GM12878 (cell line): ENCODE measurements around the gene REV1. TPM values are rescaled to one million over a fixed set of nuclear protein-coding genes. Genes with fewer than 3 reads are reported as not detected.

Source experiments
- ASH2L ChIP-seq: fragments of 300-600, 200-600 bp; sonication (generic); IDR thresholded peaks from 2 replicates; pipeline ENCODE4 v1.6.1; 2017; ENCODE audit warnings: low read depth, mild to moderate bottlenecking, borderline replicate concordance
- BACH1 ChIP-seq: fragments of 450-650 bp; IDR thresholded peaks from 2 replicates; pipeline ENCODE4 v1.6.1; 2017; ENCODE audit warnings: mild to moderate bottlenecking, borderline replicate concordance
- BCL3 ChIP-seq: IDR thresholded peaks from 2 replicates; pipeline ENCODE4 v1.6.1; 2011; ENCODE audit warnings: borderline replicate concordance, low read depth, mild to moderate bottlenecking, moderate library complexity, low read length; ENCODE audit not compliant: insufficient read depth, poor library complexity, severe bottlenecking
- BHLHE40 ChIP-seq, 2 experiments: fragments of 450-650 bp in 1 of 2; IDR thresholded peaks; 2 replicates each; pipeline ENCODE4 v1.6.1; 2011 to 2017; ENCODE audit warnings: low read depth in 2 of 2, borderline replicate concordance in 1 of 2, improper control_type of control experiment in 1 of 2, low read length in 1 of 2, mild to moderate bottlenecking in 1 of 2
- CBFB ChIP-seq: IDR thresholded peaks from 2 replicates; pipeline ENCODE4 v1.6.1; 2016; ENCODE audit warnings: antibody characterized with exemption, low read depth
- CBX3 ChIP-seq: fragments of 200-600 bp; sonication (generic); IDR thresholded peaks from 2 replicates; pipeline ENCODE4 v1.6.1; 2016; ENCODE audit warnings: low read depth, borderline replicate concordance
- CHD1 ChIP-seq: IDR thresholded peaks from 2 replicates; pipeline ENCODE4 v1.6.1; 2012; ENCODE audit warnings: low read depth, low read length, improper control_type of control experiment
- CHD2 ChIP-seq: IDR thresholded peaks from 2 replicates; pipeline ENCODE4 v1.6.1; 2011; ENCODE audit warnings: low read depth, low read length, improper control_type of control experiment, borderline replicate concordance
- CREM ChIP-seq: IDR thresholded peaks from 2 replicates; pipeline ENCODE4 v1.6.1; 2014; ENCODE audit warnings: antibody characterized with exemption, low read depth
- E4F1 ChIP-seq: fragments of 450-650 bp; IDR thresholded peaks from 2 replicates; pipeline ENCODE4 v1.6.1; 2018; ENCODE audit warnings: borderline replicate concordance, mild to moderate bottlenecking; ENCODE audit not compliant: partially characterized antibody
- HDAC6 ChIP-seq: fragments of 200-600 bp; sonication (generic); IDR thresholded peaks from one replicate; pipeline ENCODE4 v1.8.0; 2017; ENCODE audit warnings: antibody characterized with exemption; ENCODE audit not compliant: unreplicated experiment
- NFXL1 ChIP-seq: fragments of 450-650 bp; IDR thresholded peaks from 2 replicates; pipeline ENCODE4 v1.6.1; 2017; ENCODE audit warnings: antibody characterized with exemption, mild to moderate bottlenecking, borderline replicate concordance
- PAX5 ChIP-seq: IDR thresholded peaks from 2 replicates; pipeline ENCODE4 v1.6.1; 2011; ENCODE audit warnings: low read depth, low read length, borderline replicate concordance
- POLR2AphosphoS2 ChIP-seq: IDR thresholded peaks from 2 replicates; pipeline ENCODE4 v1.6.1; 2011; ENCODE audit warnings: low read depth, mild to moderate bottlenecking, low read length, improper control_type of control experiment, moderate library complexity
- RAD21 ChIP-seq: IDR thresholded peaks from 2 replicates; pipeline ENCODE4 v1.6.1; 2011; ENCODE audit warnings: mild to moderate bottlenecking, low read depth, low read length, moderate library complexity; ENCODE audit not compliant: insufficient read depth
- RB1 ChIP-seq: fragments of 450-650 bp; formaldehyde crosslinking; IDR thresholded peaks from 2 replicates; pipeline ENCODE4 v1.6.1; 2017; ENCODE audit warnings: mild to moderate bottlenecking, borderline replicate concordance
- SIN3A ChIP-seq: IDR thresholded peaks from 2 replicates; pipeline ENCODE4 v1.6.1; 2012; ENCODE audit warnings: low read depth, low read length, improper control_type of control experiment
- SMC3 ChIP-seq: IDR thresholded peaks from 2 replicates; pipeline ENCODE4 v1.6.1; 2011; ENCODE audit warnings: low read length, improper control_type of control experiment, borderline replicate concordance
- SREBF1 ChIP-seq: IDR thresholded peaks from 2 replicates; pipeline ENCODE4 v1.6.1; 2012; ENCODE audit warnings: mild to moderate bottlenecking, low read length
- STAT1 ChIP-seq: fragments of 450-650 bp; conservative IDR thresholded peaks from 2 replicates; pipeline ENCODE4 v1.6.1; 2014; ENCODE audit warnings: antibody characterized with exemption, mild to moderate bottlenecking
- STAT3 ChIP-seq: IDR thresholded peaks from 2 replicates; pipeline ENCODE4 v1.6.1; 2011; ENCODE audit warnings: low read depth, low read length, improper control_type of control experiment
- TAF1 ChIP-seq: IDR thresholded peaks from 2 replicates; pipeline ENCODE4 v1.6.1; 2011; ENCODE audit warnings: mild to moderate bottlenecking, low read depth, low read length, borderline replicate concordance
- TCF7 ChIP-seq: IDR thresholded peaks from 2 replicates; pipeline ENCODE4 v1.6.1; 2014; ENCODE audit warnings: antibody characterized with exemption, borderline replicate concordance
- YBX1 ChIP-seq: fragments of 450-650 bp; IDR thresholded peaks from 2 replicates; pipeline ENCODE4 v1.6.1; 2016; ENCODE audit warnings: antibody characterized with exemption
- ZBED1 ChIP-seq: IDR thresholded peaks from 2 replicates; pipeline ENCODE4 v1.6.1; 2016; ENCODE audit warnings: borderline replicate concordance
- ZNF622 ChIP-seq: fragments of 450-650 bp; IDR thresholded peaks from 2 replicates; pipeline ENCODE4 v1.6.1; 2017; ENCODE audit warnings: mild to moderate bottlenecking, inconsistent platforms
- polyA plus RNA-seq, 11 experiments: library from polyadenylated mRNA; depleted of rRNA in 4 of 11; unstranded in 6 of 11; stranded (reverse) in 5 of 11; fragments of >200 nt; fragmentation: Nextera tagmentation in 4 of 11; fragmentation: Illumina TruSeq in 1 of 11; extraction: Ambion mirVana in 4 of 11; extraction: Trizol in 1 of 11; gene quantifications; 1 replicate in 1 of 11; 2 replicates in 10 of 11; pipeline versions ENCODE4 v1.2.1 to v1.2.3, GENCODE V29; 2011 to 2016; ENCODE audit warnings: inconsistent platforms in 2 of 11, missing spikeins in 2 of 11, low read depth in 1 of 11
- total RNA-seq, 4 experiments: library from RNA; depleted of rRNA in 3 of 4; stranded (reverse); fragments of >200 nt in 3 of 4; fragmentation: Illumina TruSeq in 1 of 4; extraction: Trizol in 1 of 4; gene quantifications; 2 replicates each; pipeline versions ENCODE4 v1.2.1 to v1.2.3, GENCODE V29; 2013 to 2021
- TF ChIP-seq, protein P1 (sequence below): fragments of 450-650 bp; IDR thresholded peaks from 2 replicates; pipeline ENCODE4 v1.6.1; 2017; ENCODE audit warnings: borderline replicate concordance

Gene REV1
- total and polyA plus RNA-seq, 10 of the 15 experiments (the other 5 are each of a cell fraction or from before 2014, with no cell fraction given): 11.3 to 46.8 (median 29.0) TPM

DNA sequence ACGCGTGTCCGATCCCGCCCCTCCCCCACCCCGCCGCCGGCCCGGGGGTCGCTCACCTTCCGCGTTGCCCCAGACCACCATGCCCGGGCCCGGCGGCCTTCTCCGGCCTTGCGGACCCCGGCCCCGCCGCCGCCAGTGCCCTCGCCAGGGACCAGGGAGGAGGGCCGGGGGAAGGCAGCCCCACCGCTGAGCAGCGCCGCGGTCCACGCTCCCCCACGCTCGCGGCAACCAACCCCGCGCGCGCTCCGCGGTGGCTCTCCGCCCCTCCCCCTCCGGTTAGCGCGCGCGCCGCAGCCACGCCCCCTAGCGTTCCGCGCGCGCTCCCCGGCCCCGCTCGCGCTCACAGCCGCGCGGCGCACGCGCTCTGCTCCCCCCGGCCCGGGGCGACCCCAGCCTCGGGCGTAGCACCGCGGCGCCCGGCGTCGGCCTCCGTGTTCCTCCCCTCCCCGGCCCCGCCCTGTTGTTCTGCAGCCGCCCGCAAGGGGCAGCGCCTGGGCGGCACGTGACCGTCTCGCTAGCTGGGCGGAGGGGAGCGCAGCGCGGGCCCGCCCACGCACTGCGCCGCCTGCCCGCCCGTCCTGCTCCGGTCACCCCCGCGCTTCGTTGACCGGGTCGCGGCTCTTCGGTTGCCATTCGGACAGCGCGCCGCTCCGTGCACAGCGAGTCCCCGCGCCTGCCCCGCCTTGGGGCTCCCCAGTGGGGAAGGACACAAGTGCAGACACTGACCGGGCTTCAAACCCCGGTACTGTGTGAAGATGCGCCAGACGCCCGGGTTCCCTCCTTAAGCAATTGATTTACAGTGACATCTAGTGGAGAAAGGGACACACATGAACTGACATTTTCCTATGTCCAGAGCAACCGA is at the start of gene REV1 (continued):
- TF ChIP-seq SMC3: peak; percentile 61
- no peak for TF ChIP-seq POLR2AphosphoS2
- TF ChIP-seq RB1: 0 out of 2 replicates have a peak, but pooled peaks have one; percentile 14
- no peak for TF ChIP-seq YBX1
- TF ChIP-seq TCF7: no peak
- TF ChIP-seq ASH2L: no peak
- TF ChIP-seq BHLHE40 (IDR thresholded peaks at IDR 0.05; ENCODE audit: borderline replicate concordance in 1 of 2, low read depth in 2 of 2, low read length in 1 of 2): peak; percentile 100
- TF ChIP-seq, protein P1, sequence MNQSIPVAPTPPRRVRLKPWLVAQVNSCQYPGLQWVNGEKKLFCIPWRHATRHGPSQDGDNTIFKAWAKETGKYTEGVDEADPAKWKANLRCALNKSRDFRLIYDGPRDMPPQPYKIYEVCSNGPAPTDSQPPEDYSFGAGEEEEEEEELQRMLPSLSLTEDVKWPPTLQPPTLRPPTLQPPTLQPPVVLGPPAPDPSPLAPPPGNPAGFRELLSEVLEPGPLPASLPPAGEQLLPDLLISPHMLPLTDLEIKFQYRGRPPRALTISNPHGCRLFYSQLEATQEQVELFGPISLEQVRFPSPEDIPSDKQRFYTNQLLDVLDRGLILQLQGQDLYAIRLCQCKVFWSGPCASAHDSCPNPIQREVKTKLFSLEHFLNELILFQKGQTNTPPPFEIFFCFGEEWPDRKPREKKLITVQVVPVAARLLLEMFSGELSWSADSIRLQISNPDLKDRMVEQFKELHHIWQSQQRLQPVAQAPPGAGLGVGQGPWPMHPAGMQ: no peak
- no peak for TF ChIP-seq STAT3
- TF ChIP-seq PAX5: peak; percentile 33; the same call in 1 of the 2 replicates
- TF ChIP-seq NFXL1: no peak
- no peak for TF ChIP-seq HDAC6
- no peak for TF ChIP-seq ZBED1
- TF ChIP-seq SREBF1: no peak
- peak; percentile 40; the same call in 1 of the 2 replicates for TF ChIP-seq SIN3A
- no peak for TF ChIP-seq ZNF622
- TF ChIP-seq CBX3: no peak
- TF ChIP-seq CBFB: no peak
- TF ChIP-seq CHD1: no peak
- TF ChIP-seq BACH1: peak; percentile 97
- no peak; the same call in 1 of the 2 replicates for TF ChIP-seq CREM
- peak; percentile 83 for TF ChIP-seq RAD21
- TF ChIP-seq CHD2: peak; percentile 27
- TF ChIP-seq E4F1: no peak
- no peak for TF ChIP-seq STAT1
- peak; percentile 61; the same call in 1 of the 2 replicates for TF ChIP-seq TAF1
- peak; percentile 63 for TF ChIP-seq BCL3
